GM21786 (cell line): ENCODE data around the gene ADAMTS4.
A peak's percentile ranks its signal among the peaks of the same experiment; 100 is the strongest.

Source experiments
- ATAC-seq: cut with Tn5 transposase; IDR thresholded peaks from one replicate; pipeline ENCODE4 v1.9.1; 2021; ENCODE audit not compliant: unreplicated experiment

Gene ADAMTS4

GRCh38 chr1:161196521-161197451, 2.1 kb downstream of the ADAMTS4 start:
- ATAC-seq: no peak

DNA sequence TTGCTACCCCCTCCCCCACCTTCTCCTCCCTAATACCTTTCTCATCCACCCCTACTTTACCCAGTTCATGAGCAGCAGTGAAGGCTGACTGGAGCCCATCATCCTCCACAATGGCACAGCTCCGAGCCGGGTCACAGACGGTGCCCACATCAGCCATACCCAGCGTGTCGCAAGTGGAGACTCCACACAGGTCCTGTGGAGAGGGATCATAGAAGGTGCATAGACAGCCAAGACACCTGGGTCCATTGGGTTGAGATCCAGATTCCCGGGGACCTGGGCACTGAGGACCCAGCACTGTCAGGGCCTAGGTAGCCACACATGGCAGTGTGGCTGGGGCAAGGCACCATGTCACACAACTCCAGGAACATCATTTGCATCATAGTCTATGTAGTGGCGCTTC, 2.7 kb downstream of the ADAMTS4 start:
- no peak for ATAC-seq

- peak; percentile 78 for ATAC-seq
Observed at GRCh38 chr1:161195171-161195570, 3.7 kb downstream of the ADAMTS4 start.

DNA sequence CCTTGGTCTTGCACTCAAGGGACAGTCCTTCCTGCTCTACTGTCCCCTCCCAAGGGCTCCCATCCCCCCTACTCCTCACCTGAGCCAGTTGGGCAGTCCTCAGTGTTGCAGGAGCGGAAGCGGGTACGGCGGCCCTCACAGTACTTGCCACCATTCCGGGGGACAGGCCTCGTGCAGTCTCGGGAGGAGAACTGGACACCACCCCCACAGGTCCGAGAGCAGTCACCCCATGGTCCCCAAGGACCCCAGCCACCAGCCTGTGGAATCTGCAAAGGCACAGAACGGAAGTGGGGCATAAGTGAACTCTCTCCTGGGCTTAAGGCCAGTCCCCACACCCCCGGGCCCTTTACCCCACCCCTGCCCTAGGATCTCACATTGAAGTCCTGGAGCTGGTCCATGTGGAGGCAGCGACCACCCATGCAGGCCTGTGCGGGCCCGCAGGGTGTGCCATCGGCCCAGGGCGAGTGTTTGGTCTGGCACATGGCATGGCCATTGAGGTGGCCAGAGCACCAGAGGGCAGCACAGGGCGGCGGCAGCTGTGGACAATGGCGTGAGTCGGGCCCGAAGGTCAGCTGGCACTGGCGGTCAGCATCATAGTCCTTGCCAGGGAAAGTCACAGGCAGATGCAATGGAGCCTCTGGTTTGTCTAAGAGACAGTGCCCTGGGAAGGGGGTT, 5.2 kb downstream of the ADAMTS4 start:
- no peak for ATAC-seq

- ATAC-seq: peak; percentile 59
Observed at GRCh38 chr1:161192476-161193465, 6.1 kb downstream of the ADAMTS4 start.

DNA sequence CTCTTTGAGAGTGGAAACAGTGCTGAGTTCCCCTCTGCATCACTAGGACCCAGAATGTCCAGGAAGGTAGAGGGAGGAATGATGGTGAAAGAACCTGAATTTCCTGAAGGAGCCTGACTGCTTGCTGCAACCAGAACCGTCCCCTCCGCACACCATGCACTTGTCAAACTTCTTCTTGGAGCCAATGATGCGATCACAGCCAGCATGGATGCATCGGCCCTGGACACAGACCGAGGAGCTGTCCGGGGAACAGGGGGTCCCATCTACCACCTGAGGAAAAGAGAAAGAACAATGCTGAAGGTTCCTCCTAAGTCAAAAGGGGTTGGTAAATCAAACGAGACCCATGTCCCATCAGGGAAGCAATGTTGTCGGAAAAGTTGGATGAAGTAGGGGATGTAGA, 6.9 kb downstream of the ADAMTS4 start:
- ATAC-seq: no peak

DNA sequence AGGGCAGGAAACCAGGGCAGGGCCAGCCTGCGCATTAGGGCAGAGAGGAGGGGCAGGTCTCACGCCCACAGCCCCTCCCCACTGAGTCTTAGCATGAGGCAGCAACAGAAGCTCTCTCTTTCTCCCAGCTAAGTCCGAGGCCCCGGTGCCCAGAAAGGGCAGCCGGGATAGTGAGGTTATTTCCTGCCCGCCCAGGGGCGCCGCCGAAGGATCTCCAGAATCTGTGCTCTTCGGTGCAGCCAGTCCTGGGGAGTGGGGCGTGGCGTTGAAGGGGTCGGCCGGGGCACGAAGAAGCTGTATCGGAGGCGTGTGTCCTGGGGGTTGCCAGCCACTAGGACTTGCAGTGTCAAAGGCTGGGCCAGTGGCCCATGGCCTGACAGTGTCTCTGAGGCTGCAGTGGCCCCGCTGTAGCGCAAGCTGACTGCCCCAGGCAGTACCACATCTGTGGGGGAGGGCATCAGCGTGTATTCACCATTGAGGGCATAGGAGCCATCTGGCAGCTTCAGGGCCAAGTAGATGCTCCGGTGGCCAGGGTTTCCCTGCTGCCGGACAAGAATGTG, 7.8 kb downstream of the ADAMTS4 start:
- no peak for ATAC-seq

GRCh38 chr1:161189036-161189435, 9.8 kb downstream of the ADAMTS4 start:
- ATAC-seq: no peak

DNA sequence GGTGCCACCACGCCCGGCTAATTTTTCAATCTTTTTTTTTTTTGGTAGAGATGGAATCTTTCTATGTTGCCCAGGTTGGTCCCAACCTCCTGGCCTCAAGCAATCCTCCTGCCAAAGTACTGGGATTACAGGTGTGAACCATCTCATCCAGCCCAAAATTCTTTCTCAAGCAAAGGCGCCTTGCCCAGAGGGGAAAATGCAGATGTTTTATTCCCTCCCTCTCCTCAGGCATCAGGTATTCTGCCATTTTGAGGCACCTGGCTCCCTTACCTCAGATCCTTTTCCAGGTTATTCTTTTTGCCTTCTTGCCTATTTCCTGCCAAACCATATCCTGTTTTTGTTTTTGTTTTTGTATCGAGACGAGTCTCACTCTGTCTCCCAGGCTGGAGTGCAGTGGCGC, 10.5 kb downstream of the ADAMTS4 start:
- no peak for ATAC-seq

- ATAC-seq: no peak
Observed at GRCh38 chr1:161187311-161187710, 11.5 kb downstream of the ADAMTS4 start.

GRCh38 chr1:161185732-161186311, 13.0 kb downstream of the ADAMTS4 start:
- ATAC-seq: no peak

- peak; percentile 69 for ATAC-seq
Observed at GRCh38 chr1:161185282-161185682, 13.6 kb downstream of the ADAMTS4 start.

DNA sequence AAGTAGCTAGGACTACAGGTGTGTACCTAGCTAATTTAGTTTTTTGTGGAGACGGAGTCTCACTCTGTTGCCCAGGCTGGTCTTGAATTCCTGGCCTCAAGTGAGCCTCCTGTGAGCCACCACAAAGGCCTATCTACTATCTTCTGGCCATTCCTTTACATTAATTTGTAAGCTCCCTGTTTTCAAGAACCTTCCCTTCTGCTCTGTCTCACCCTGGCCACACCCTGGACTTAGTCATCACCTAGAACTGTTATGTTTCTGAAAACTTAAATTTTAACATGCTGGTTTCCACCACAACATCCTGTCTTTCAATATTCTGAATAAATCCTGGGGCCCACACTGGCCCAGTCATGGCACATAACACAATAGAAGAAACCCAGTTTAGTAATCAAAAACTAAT, 16.6 kb downstream of the ADAMTS4 start:
- peak; percentile 55 for ATAC-seq

DNA sequence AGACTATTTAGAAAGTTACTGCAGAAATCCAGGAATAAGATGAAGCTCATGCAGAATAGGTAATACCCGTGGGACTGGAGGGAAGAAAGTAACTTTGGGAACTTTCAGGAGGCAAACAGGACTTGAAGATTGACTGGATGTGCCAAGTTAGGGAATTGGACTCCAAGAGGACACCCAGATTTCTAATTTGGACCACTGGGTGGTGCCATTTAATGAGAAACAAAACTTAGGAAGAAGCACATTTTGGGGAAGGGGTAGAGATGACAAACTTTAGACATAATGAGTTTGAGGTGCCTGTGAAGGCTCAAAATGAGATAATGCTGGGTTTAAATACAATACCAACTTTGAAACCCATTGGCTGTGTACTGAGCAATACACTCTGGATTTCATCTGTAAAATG, 18.2 kb downstream of the ADAMTS4 start:
- ATAC-seq: no peak

DNA sequence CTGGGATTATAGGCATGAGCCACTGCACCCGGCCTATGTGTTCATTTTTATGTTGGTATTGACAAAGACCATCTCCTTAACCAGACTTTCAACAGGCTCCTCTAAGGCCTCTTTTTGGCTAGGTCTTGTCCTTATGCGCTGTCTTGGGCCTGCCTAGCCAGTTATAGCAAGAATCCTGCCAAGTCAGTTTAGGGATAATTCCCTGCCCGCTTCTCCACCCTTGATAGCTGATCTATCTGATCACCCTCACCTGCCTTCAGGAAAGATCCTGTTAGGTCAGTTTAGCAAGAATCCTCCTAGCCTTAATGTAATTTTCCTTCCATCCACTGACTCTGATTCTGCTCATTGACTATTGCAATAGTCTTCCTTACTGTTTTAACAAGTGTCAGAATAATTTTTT, 19.2 kb downstream of the ADAMTS4 start:
- ATAC-seq: no peak

GRCh38 chr1:161177936-161178244, 21.0 kb downstream of the ADAMTS4 start:
- no peak for ATAC-seq

DNA sequence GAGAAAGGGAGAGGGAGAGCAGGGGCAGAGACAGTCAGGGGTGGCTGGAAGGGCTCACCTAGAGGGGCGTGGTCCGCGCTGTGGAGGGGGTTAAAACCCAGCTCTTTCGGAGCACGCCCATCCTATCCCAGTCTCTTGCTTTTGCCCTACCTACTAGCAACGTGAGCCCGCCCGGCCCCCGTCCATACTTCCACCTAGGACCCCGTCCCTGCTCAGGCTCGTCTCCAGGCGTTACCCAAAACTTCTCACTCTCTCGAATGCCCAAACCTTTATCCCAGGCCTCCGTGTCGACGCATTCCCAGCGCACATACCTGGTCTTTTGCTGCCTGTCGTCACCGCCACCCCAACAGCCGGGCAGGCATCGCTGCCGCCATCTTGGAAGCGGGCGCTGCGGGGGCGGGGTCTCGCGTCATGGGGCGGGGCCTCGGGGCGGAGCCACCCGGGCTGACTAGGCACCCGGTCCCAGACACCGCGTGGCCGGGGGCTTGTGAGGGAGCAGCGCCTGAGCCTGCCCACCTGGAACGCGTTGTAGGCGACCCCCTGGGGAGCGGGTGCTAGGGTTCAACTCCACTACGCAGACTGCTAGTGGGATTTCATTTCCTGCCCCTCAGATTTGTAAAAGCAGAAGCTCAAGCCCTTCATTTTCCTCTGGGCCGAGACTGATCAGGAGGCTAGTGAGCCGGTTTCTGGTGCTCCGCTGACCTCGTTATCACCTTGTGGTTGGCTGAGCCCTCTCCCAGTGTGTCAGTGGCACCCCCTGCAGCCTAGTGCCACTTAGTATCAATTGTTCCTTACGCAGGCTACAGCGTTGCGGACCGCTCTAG, 21.5 kb downstream of the ADAMTS4 start, which contains the start of gene B4GALT3:
TSS of gene B4GALT3 (minus strand) at position 396 of the 824 bp plus-strand sequence. CDS start 1,447 bp downstream, outside the sequence.
- ATAC-seq: peak; percentile 73

DNA sequence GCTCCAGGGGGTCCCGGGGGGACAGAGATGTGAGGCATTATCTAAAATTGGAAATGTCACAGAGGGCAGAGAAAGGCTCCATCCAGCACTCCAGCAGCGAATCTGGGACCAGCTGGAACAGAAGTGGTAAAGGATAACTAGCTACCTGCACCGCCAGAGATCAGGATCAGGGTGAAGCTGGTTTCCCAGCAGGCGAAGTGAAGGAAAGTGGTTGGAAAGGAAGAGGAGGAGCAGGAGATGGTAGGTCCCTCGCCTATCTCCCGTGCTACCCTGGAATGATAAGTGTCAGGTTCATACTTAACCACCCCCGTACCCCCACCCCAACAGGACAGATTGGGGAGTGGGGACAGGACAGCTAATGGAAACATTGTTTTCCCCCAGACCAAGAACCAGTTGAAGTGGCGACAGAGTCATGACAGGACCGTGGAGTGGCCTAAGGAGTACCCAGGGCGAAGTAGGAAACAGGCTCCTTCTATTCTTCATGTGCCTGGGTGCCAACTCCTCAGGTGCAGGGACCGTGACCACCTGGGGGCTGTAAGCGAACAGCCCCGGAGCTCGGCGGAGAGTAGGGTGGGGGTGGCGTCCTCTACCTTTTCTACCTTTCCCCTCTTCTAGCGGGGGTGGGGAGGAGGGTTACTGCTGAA, 22.3 kb downstream of the ADAMTS4 start:
- ATAC-seq: peak; percentile 19
